ENCODE measurements around the gene LARGE1.

DNA sequence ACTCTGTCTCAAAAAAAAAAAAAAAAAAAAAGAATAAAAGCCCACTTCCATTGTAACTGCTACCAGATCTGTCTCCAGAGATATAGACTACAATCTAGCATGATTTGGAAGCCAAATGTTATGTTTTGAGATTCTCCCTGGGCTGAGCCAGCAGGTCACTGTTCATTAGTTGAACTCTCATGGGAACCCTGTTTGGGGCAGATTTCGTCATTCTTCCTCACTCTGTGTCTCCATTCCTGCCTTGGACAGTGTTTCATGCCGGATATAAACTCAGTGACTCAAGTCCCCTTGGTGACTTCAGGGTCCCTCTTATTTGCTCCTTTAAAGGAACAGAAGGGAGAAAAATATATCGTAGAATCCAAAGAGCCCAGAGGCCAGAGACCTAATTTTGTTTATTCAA lies 378.1 kb downstream of the LARGE1 start:
- TF ChIP-seq TCF7L2 (IDR thresholded peaks at IDR 0.05; ENCODE audit: low read depth, low read length) (no peak), POLR2A (conservative IDR thresholded peaks at IDR 0.05) (no peak), GTF2F1 (IDR thresholded peaks at IDR 0.05; ENCODE audit: low read depth, low read length) (no peak), DPF2 (IDR thresholded peaks at IDR 0.05) (no peak)
- TF ChIP-seq, protein P1, sequence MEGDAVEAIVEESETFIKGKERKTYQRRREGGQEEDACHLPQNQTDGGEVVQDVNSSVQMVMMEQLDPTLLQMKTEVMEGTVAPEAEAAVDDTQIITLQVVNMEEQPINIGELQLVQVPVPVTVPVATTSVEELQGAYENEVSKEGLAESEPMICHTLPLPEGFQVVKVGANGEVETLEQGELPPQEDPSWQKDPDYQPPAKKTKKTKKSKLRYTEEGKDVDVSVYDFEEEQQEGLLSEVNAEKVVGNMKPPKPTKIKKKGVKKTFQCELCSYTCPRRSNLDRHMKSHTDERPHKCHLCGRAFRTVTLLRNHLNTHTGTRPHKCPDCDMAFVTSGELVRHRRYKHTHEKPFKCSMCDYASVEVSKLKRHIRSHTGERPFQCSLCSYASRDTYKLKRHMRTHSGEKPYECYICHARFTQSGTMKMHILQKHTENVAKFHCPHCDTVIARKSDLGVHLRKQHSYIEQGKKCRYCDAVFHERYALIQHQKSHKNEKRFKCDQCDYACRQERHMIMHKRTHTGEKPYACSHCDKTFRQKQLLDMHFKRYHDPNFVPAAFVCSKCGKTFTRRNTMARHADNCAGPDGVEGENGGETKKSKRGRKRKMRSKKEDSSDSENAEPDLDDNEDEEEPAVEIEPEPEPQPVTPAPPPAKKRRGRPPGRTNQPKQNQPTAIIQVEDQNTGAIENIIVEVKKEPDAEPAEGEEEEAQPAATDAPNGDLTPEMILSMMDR (IDR thresholded peaks at IDR 0.05 in 2 of 3, conservative IDR thresholded peaks at IDR 0.05 in 1 of 3; ENCODE audit: insufficient read depth in 2 of 3, low read depth in 1 of 3, low read length in 3 of 3) = no peak
- TF ChIP-seq, protein P2, sequence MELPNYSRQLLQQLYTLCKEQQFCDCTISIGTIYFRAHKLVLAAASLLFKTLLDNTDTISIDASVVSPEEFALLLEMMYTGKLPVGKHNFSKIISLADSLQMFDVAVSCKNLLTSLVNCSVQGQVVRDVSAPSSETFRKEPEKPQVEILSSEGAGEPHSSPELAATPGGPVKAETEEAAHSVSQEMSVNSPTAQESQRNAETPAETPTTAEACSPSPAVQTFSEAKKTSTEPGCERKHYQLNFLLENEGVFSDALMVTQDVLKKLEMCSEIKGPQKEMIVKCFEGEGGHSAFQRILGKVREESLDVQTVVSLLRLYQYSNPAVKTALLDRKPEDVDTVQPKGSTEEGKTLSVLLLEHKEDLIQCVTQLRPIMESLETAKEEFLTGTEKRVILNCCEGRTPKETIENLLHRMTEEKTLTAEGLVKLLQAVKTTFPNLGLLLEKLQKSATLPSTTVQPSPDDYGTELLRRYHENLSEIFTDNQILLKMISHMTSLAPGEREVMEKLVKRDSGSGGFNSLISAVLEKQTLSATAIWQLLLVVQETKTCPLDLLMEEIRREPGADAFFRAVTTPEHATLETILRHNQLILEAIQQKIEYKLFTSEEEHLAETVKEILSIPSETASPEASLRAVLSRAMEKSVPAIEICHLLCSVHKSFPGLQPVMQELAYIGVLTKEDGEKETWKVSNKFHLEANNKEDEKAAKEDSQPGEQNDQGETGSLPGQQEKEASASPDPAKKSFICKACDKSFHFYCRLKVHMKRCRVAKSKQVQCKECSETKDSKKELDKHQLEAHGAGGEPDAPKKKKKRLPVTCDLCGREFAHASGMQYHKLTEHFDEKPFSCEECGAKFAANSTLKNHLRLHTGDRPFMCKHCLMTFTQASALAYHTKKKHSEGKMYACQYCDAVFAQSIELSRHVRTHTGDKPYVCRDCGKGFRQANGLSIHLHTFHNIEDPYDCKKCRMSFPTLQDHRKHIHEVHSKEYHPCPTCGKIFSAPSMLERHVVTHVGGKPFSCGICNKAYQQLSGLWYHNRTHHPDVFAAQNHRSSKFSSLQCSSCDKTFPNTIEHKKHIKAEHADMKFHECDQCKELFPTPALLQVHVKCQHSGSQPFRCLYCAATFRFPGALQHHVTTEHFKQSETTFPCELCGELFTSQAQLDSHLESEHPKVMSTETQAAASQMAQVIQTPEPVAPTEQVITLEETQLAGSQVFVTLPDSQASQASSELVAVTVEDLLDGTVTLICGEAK (IDR thresholded peaks at IDR 0.05) = no peak
- TF ChIP-seq, protein P2 (CRISPR knock-in tag; IDR thresholded peaks at IDR 0.05) = no peak

Measured in K562 (cell line).